HG03025 (cell line): Measurements from ENCODE around the gene ESYT1.
"Not testable (repeated sequence)": the region's sequence is repeated elsewhere in the genome, so short reads cannot be mapped to it uniquely, and the experiment has no call there.

Experiments
- ATAC-seq: cut with Tn5 transposase; IDR thresholded peaks from one replicate; pipeline ENCODE4 v1.9.1; 2021; ENCODE audit warnings: mild to moderate bottlenecking, moderate library complexity; ENCODE audit not compliant: unreplicated experiment, low FRiP score

The ESYT1 gene

GRCh38 chr12:56104109-56104814 is 23.8 kb upstream of the ESYT1 start, which contains the start of gene PA2G4:
Gene PA2G4, plus strand, starts transcription at chr12:56104559. Its CDS starts 179 bp downstream, at chr12:56104738.
- peak; percentile 89 for ATAC-seq

DNA sequence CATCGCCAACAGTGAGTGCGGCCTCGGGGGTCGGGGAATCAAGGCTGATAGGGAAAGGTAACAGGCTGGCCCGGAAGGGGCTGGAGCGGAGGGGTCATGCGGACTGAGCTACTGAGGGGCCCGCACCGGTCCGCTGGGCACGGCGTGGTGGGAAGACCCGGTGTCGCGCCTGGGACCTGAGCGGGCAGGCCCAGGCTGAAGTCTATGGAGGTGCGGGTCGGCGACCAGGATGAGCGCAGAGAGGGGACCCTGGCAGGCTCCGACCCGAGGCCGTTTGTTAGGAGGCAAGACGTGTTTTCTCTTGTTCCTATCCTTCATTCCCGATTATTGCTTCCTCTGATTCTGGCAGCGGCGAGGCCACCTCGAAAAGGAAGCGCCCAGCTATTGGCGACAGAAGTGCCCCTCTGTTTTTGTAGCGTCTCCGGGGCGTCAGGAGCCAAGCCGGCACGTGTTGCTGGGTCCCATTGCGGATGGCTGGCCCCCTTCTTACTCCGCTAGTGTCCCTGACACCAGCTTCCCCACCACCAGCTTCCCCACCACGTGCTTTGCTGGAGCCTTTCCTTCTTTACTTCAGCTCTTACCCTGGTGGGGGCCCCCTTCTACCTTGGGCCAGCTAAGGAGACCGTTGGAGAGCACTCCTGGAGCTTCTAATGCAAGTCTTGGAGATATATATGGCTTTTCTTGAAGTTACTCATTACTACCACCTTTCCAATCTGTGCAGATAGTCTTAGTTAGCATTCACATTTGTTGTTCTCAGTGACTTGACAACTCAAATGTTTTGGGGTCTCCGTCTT is 23.1 kb upstream of the ESYT1 start:
- peak; percentile 17 for ATAC-seq

- no peak for ATAC-seq
Observed at GRCh38 chr12:56105609-56105902, 22.5 kb upstream of the ESYT1 start.

- no peak for ATAC-seq
Observed at GRCh38 chr12:56107242-56107641, 20.8 kb upstream of the ESYT1 start.

GRCh38 chr12:56110571-56110970 is 17.5 kb upstream of the ESYT1 start:
- no peak for ATAC-seq

DNA sequence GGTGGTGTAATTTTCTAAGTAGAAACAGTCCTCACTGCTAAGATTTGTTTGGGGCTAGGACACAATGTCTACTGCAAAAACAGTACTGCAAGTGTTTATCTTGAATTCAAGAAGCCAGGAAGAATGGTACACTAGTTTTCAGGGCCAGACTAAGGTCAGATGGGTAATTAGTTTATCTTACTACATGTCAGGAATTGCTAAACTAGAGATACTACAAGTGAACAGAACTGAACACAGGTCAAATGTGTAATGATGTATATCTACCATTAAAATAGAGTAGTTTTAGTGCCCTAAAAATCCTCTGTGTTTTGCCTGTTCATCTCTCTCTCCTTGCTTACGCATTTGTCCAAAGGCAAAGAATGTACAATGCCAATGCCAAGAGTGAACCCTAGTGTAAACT is 14.0 kb upstream of the ESYT1 start:
- ATAC-seq, result no peak

DNA sequence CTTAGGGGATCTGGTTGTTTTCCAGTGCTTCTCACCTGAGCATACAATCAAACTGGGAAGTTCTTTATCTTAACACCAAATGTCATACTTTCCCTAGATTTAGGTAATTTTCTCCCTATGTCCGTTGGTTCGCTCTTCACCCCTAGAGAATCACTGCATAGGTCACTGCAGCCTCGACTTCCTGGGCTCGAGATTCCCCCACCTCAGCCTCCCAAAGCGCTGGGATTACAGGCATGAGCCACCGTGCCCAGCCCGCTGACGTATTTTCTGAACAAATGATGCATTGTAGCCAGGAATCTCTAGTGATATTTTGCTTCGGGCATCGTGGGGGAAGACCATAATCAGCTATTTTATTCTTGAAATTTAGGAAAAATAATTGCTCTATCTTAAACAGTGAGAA is 12.7 kb upstream of the ESYT1 start:
- ATAC-seq, result no peak

- peak; percentile 41 for ATAC-seq
Observed at GRCh38 chr12:56116267-56117081, 11.6 kb upstream of the ESYT1 start, which contains the start of gene RPL41. Gene RPL41, plus strand, starts transcription at chr12:56116633.

GRCh38 chr12:56117082-56117706 is 10.9 kb upstream of the ESYT1 start:
- not testable (repeated sequence) for ATAC-seq

GRCh38 chr12:56117778-56118687 is 10.0 kb upstream of the ESYT1 start, which contains the start of gene ZC3H10:
Gene ZC3H10, plus strand, starts transcription at chr12:56118266. Its CDS starts 2,297 bp downstream, at chr12:56120563.
- ATAC-seq, result peak; percentile 80

DNA sequence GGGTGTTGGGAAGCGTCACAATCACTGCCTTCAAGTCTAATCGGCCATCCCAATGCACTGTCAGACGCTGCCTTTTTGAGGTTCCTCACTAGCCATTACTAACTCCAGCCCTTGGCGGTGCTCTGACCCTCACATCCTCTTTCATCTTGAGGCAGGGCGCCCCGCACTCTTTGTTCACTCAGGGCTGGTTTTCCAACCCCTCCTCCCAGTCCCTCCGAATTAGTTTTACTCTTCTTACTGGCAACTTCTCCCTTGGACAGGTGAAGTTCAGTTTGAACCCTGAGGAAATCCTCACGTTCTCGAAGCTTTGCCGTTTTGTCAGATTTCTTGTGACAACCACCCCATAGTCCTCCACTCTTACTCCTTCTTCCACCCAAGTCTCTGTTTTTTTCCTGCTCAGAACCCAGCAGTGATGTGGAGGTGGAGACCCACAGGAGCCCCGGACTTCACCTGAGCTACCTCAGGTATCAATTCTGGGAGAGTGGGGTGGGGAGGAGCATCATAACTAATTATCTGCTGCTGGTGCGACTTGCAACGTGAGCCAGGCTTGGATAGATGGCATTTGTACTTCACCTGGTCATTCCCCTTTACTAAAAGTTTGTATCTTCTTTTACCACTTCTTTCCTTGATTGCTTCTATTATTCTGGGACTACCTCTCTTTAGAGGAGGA is 9.2 kb upstream of the ESYT1 start:
- ATAC-seq, result no peak

GRCh38 chr12:56119361-56119796 is 8.7 kb upstream of the ESYT1 start:
- no peak for ATAC-seq

GRCh38 chr12:56120158-56120846 is 7.8 kb upstream of the ESYT1 start:
- no peak for ATAC-seq

DNA sequence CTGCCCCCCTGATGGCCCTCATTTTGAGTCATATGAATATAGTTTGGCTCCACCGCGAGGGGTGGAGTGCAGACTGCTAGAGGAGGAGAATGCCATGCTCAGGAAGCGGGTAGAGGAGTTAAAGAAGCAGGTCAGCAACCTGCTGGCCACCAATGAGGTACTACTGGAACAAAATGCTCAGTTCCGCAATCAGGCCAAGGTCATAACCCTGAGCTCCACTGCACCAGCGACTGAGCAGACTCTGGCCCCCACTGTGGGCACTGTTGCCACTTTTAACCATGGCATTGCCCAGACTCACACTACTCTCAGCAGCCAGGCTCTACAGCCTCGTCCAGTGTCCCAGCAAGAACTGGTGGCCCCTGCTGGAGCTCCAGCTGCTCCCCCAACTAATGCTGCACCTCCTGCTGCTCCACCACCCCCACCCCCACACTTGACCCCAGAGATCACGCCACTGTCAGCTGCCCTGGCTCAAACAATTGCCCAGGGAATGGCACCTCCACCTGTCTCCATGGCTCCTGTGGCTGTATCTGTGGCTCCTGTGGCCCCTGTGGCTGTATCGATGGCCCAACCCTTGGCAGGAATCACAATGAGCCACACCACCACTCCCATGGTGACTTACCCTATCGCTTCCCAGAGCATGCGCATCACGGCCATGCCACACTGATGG is 6.7 kb upstream of the ESYT1 start:
- ATAC-seq, result no peak

DNA sequence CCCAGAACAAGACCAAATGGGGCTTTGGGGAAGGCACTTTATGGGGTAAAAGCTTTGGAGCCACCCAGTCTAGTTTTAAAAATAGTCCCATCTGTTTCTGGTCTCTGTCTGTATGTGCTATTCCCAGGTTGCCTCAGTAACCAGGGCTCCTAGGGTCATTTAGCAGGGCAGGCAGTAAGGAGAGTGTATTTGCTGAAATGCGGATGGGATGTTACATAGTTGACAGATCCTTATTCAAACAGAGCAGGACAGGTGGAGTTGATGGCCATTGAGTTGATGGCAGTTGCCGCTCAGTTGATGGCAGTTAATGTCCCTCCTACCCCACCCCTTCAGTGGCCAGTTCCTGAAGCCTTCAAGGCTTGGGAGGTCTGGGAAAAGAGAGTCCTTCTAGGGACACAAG is 5.4 kb upstream of the ESYT1 start:
- no peak for ATAC-seq

- ATAC-seq, result no peak
Observed at GRCh38 chr12:56124133-56124532, 3.9 kb upstream of the ESYT1 start.

DNA sequence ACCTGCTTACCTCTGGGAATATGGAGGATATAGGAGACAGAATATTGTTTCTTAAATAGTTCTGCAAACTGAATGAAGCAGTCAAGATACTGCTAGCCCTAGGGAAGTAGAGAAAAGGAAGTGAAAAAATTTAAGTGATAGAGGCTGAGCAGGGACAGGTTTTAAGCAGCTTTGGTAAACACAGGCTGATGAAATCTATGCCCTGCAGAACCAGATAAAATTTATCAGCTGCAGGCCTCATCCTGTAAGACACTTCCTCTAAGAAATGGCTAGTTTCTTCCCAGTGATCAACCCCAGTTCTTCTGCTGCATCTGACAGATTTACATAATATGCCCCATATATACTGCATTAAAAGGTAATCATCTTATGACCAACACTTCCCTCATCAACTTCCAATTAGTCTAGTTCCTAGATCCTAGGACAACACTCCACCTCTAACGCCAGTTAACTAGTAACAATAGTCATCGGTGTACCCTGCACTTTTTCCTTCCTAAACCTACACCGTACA is 1.3 kb upstream of the ESYT1 start:
- no peak for ATAC-seq

- ATAC-seq, result no peak
Observed at GRCh38 chr12:56127485-56127887, 581 bp upstream of the ESYT1 start.
